Measurements from ENCODE around the gene ZNF620. TPM values are rescaled to one million over a fixed set of nuclear protein-coding genes. Genes with fewer than 3 reads are reported as not detected.

The ZNF620 gene
- total and polyA plus RNA-seq, 12 donors = 1.3 to 3.6 (median 2.6) TPM

DNA sequence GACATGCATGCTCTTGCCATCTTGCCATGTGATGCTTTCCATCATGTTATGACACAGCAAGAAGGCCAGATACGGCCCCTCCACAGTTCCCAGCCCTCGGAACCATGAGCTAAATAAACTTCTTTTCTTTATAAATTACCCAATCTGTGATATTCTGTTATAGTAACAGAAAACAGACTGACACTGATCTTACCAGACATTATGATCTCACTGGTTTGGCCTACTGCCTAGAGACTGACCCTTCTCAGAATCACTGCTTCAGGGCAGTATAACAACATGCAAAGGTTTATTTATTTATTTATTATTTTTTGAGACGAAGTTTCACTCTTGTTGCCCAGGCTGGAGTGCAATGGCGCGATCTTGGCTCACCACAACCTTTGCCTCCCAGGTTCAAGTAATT is 14.9 kb upstream of the ZNF620 start:
- Histone ChIP-seq H3K9me3 (peaks cover 0 to 32% (median 16%) of the 10 kb centered on the region in 11 donors), H3K27me3 (no peaks in the 10 kb centered on the region), H3K36me3 (peaks cover 0 to 35% (median 23%) of the 10 kb centered on the region in 9 donors), H3K4me3 (no peak overlapping the region), H3K27ac (no peak overlapping the region), H3K4me1 (no peaks in the 10 kb centered on the region)
- WGBS, 2 donors = 94 to 97% methylated on average over 5 of the region's 5 CpGs
- intact Hi-C loops (cut with DNase I) = no loop called here
- ATAC-seq (no peak), DNase-seq (no peak)
- TF ChIP-seq, protein P1, sequence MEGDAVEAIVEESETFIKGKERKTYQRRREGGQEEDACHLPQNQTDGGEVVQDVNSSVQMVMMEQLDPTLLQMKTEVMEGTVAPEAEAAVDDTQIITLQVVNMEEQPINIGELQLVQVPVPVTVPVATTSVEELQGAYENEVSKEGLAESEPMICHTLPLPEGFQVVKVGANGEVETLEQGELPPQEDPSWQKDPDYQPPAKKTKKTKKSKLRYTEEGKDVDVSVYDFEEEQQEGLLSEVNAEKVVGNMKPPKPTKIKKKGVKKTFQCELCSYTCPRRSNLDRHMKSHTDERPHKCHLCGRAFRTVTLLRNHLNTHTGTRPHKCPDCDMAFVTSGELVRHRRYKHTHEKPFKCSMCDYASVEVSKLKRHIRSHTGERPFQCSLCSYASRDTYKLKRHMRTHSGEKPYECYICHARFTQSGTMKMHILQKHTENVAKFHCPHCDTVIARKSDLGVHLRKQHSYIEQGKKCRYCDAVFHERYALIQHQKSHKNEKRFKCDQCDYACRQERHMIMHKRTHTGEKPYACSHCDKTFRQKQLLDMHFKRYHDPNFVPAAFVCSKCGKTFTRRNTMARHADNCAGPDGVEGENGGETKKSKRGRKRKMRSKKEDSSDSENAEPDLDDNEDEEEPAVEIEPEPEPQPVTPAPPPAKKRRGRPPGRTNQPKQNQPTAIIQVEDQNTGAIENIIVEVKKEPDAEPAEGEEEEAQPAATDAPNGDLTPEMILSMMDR (IDR thresholded peaks at IDR 0.05) = no peak

DNA sequence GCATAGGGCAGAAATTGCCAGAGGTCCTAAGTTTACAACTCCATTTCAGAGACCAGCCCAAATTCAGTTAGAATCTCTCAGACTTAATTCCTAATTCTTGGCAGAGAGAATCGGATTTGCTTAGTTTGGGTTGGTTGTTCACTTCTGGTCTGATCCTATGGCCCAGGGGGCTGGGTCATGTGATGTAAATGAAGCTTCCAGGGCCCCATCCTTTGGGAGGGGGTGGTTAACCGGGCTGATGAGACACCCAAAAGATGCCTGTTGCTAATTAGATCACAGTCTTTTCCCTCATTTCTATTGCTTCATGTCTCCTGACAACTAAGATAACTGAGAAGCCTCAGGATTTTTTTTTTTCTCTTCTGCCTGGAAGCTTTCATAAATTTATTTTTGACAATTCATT is 11.1 kb upstream of the ZNF620 start:
- Histone ChIP-seq H3K27ac (no peak overlapping the region), H3K4me1 (no peaks in the 10 kb centered on the region), H3K9me3 (no peaks in the 10 kb centered on the region), H3K4me3 (no peak overlapping the region), H3K27me3 (no peaks in the 10 kb centered on the region), H3K36me3 (no peaks in the 10 kb centered on the region)
- TF ChIP-seq, protein P1 (IDR thresholded peaks at IDR 0.05) = no peak
- 50 to 56% methylated on average over 2 of the region's 2 CpGs for WGBS, 2 donors
- ATAC-seq (no peak), DNase-seq (no peak)
- intact Hi-C loops (cut with DNase I) = no loop called here

DNA sequence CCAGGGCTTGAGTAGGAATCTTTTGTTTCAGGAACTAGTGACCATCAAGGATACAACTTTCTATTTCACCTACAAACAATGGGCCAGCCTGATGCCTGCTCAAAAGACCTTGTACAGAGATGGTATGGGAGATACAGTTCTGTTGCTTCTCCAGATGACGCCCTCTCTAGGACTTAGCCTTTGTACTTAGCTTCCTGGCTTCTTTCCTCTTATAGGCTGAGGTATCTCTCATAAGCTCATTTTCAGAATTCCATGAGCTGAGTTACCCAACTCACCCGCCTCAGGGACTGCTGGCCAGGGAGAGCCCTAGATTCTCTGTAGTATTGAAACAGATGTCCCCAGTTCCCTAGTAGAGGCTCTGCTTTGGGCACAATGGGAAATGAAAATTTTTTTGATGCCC is 8.6 kb upstream of the ZNF620 start:
- no peaks in the 10 kb centered on the region for H3K36me3 ChIP-seq
- H3K4me3 ChIP-seq = no peak overlapping the region
- intact Hi-C loops (cut with DNase I) = no loop called here
- ATAC-seq (peak in 1 of 8 donors; percentile 33), DNase-seq (no peak)
- 79 to 88% methylated on average over 2 of the region's 2 CpGs for WGBS, 2 donors
- no peaks in the 10 kb centered on the region for H3K4me1 ChIP-seq
- no peak overlapping the region for H3K27ac ChIP-seq
- no peaks in the 10 kb centered on the region for H3K27me3 ChIP-seq
- TF ChIP-seq, protein P1 (IDR thresholded peaks at IDR 0.05) = no peak
- no peaks in the 10 kb centered on the region for H3K9me3 ChIP-seq

DNA sequence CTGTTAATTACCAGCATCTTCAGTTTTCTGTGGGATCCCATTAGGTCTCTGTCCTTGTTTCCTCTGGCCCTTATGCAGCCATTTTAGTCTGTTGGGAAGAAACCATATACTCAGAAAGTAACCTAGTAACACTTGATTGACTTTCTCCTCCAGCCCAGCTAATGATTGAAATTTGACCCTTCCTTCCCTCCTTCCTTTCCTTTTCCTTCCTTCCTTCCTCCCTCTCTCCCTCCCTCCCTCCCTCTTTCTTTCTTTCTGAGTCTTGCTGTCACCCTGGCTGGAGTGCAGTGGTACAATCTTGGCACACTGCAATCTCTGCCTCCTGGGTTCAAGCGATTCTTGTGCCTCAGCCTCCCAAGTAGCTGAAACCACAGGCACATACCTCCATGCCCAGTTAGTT is 5.9 kb upstream of the ZNF620 start:
- ATAC-seq = no peak
- TF ChIP-seq, protein P1 (IDR thresholded peaks at IDR 0.05) = no peak

More for the DNA sequence above, 5.9 kb upstream of the ZNF620 start:
- intact Hi-C loops (cut with DNase I) = no loop called here
- H3K27ac ChIP-seq = no peak overlapping the region
- no peak for DNase-seq
- 96 to 100% methylated on average over 1 of the region's 1 CpG for WGBS, 2 donors
- no peaks in the 10 kb centered on the region for H3K27me3 ChIP-seq
- H3K4me3 ChIP-seq = no peak overlapping the region
- H3K36me3 ChIP-seq = no peaks in the 10 kb centered on the region
- peaks cover 0 to 8% (median 4%) of the 10 kb centered on the region in 9 donors for H3K4me1 ChIP-seq
- no peaks in the 10 kb centered on the region for H3K9me3 ChIP-seq

Measured in heart right ventricle (tissue), 16 donors.